H1 (cell line): ENCODE data around the gene GOLGA3. TPM values are rescaled to one million over a fixed set of nuclear protein-coding genes. Genes with fewer than 3 reads are reported as not detected.

Experiments
- E2F6 ChIP-seq: IDR thresholded peaks from 2 replicates; pipeline ENCODE4 v1.6.1; 2012; ENCODE audit warnings: inconsistent platforms
- JUND ChIP-seq: IDR thresholded peaks from 2 replicates; pipeline ENCODE4 v1.6.1; 2011; ENCODE audit warnings: mild to moderate bottlenecking, improper control_type of control experiment, low read length
- POLR2A ChIP-seq, 2 experiments: IDR thresholded peaks; 1 replicate in 1 of 2; 2 replicates in 1 of 2; pipeline ENCODE4 v1.6.1; 2011; ENCODE audit warnings: low read depth in 2 of 2, low read length in 2 of 2, mild to moderate bottlenecking in 2 of 2; ENCODE audit errors: control extremely low read depth in 1 of 2
- TAF7 ChIP-seq: optimal IDR thresholded peaks from 2 replicates; pipeline ENCODE3; 2011; ENCODE audit warnings: low read depth, mild to moderate bottlenecking, inconsistent platforms, low read length, moderate library complexity, borderline replicate concordance
- TCF12 ChIP-seq: IDR thresholded peaks from 2 replicates; pipeline ENCODE4 v1.6.1; 2011; ENCODE audit warnings: low read depth, mild to moderate bottlenecking, low read length
- polyA plus RNA-seq, 7 experiments: library from polyadenylated mRNA; depleted of rRNA in 3 of 7; stranded (reverse) in 5 of 7; unstranded in 2 of 7; fragments of >200 nt in 5 of 7; fragments of 200-250 nt in 2 of 7; gene quantifications; 1 replicate in 5 of 7; 2 replicates in 1 of 7; 4 replicates in 1 of 7; pipeline versions ENCODE4 v1.2.1 to v1.2.3, GENCODE V29; 2011 to 2013; ENCODE audit warnings: missing spikeins in 2 of 7, mixed read lengths in 2 of 7
- total RNA-seq: library from RNA; stranded (reverse); fragmentation: NEBNext Ultra II Directional; extraction: Animal tissue kit (Norgen Biotek cat#: 25700); gene quantifications from 2 replicates; pipeline ENCODE4 v1.2.1, GENCODE V29; 2021

Gene GOLGA3
- total and polyA plus RNA-seq, 2 of the 8 experiments (the other 6 are each of a cell fraction or from before 2014, with no cell fraction given), result 6.4 to 33.1 TPM

DNA sequence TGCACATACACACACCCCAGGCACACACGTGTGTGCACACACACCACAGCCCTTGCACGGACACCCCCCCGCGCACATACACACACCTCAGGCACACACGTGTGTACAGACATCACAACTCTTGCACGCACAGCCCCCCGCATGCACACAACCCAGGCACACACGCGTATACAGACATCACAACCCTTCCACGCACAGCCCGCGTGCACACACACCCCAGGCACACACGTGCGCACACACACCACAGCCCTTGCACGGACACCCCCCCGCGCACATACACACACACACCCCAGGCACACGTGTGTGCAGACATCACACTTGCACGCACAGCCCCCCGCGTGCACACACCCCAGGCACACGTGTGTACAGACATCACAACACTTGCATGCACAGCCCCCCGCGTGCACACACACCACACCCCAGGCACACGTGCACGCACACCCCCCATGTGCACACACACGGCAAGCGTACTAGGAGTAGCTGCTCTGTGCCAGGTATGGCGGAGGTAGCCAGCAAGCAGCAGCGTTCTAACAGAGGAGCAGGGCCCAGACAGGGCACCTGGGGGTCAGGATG, 48.8 kb downstream of the GOLGA3 start (continued):
- TF ChIP-seq TCF12 (no peak), POLR2A (IDR thresholded peaks at IDR 0.05; ENCODE audit: control extremely low read depth in 1 of 2, low read depth in 2 of 2, low read length in 2 of 2) (no peak), TAF7 (no peak), JUND (no peak), E2F6 (no peak)
